HK-2 (cell line): Measurements from ENCODE around the gene CHSY3.

Experiments
- DNase-seq: peaks from one replicate; pipeline ENCODE4 v3.0.0-alpha.2; 2018; ENCODE audit not compliant: unreplicated experiment

The CHSY3 gene

GRCh38 chr5:130092991-130093390 is 188.7 kb downstream of the CHSY3 start:
- no peak for DNase-seq

DNA sequence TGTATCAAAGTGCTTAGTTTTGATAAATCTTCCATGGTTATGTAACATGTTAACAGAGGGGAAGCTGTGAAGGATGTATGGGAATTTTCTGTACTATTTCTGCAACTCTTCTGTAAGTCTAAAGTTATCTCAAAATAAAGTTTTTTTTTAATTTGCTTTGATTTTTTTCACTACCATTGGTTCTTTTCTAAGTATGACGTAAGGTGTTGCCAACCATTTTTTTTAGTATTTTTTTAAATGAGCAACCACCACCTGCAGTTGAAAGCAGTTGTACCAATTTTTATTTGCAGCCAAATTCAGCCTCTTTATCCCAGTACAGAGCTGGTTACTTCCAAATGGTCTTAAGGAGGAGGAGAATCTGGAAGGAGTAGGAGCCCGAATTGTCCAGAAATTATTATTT is 192.2 kb downstream of the CHSY3 start:
- no peak for DNase-seq

GRCh38 chr5:130099008-130099407 is 194.7 kb downstream of the CHSY3 start:
- DNase-seq: no peak

DNA sequence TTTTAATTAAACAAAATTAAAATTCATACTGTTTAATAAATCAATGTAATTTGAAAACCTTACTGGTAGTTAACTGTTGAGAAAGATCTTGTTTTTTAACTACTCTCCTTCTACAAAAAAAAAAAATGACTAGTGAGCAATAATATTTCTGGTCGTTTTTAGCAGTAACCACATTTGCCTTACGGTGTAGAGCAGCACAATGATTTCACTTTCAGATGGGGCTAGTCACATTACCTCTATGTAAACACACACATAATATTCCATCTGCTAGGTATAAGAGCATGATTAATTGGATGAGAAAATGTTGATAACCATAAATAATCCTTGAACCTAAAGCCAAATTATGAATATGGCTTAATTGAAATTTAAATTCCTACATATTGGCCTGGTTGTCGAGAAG is 198.1 kb downstream of the CHSY3 start:
- no peak for DNase-seq

DNA sequence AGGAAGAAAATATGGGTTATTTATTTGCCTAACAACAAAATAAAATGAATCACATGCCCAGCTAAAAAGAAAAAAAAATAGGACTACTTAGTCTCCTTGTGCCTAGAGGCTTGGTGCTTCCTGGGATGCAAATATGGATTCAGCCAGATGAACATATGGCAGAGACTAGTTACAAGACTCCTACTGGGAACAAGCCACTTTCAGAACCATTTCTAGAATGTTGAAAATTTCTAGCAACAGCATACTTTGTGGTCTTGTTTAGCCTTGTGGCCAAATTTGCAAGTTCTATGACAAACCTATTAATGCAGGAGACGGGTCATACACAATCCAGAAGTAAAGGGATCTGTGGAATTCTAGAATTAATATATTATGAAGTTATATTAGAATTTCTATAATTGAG is 198.7 kb downstream of the CHSY3 start:
- no peak for DNase-seq

DNA sequence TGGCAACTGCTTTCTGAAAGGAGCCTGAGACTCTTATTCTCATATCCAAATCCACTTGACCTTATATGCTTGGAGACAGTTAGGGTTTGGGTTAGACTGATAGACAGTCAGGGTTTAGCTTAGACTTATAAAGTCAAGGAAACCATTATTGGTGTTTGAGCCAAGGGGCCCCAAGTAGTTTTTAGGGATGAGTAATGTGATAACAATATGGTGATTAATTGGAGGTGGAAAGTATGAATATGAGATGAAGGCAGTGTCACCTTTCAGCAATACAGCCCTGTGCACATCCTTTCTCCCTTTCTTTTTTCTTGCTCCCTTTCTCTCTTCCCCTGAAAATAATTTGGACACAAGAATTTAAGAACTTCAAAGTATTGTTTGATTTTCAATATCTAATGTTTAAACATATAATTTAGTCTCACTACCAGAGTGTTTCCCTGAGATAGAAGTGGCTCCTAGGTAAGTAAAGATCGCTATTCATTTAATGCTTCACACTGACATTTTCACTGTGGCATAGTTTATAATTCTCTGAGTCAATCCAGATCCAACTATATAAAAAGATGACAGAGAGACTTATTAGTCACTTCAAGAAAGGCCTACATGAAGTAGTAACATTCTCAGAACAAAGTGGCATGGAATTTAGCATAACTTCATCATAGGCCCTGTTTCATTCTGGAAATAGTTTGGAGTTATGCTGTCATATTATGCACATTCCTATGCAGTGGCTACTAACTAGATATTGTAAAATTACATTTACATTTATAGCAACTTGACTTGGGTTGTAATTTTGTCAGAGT is 200.8 kb downstream of the CHSY3 start:
- no peak for DNase-seq

DNA sequence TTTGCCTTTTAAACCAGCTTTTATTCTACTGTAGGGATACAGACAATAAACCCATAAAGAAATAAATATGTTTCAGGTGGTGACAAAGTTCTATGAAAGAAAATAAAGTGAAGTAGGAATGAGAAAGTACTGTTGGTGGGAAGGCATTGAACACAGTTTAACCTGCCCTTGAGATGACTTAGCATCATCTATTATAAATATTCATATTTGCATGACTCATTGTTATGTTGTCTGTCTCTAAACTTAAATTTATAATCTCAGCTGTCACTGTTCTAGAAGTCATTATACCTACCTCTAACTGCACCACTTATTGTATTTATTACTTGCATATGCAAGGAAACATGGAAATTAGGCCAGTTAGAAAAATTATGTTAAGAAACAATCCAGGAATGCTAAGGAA is 202.2 kb downstream of the CHSY3 start:
- no peak for DNase-seq

GRCh38 chr5:130109152-130109551 is 204.9 kb downstream of the CHSY3 start:
- DNase-seq: no peak

- DNase-seq: no peak
These were observed 206.1 kb downstream of the CHSY3 start for GRCh38 chr5:130110328-130110727.

- no peak for DNase-seq
These were observed 207.5 kb downstream of the CHSY3 start for GRCh38 chr5:130111746-130112145.

GRCh38 chr5:130112246-130112645 is 208.0 kb downstream of the CHSY3 start:
- no peak for DNase-seq

DNA sequence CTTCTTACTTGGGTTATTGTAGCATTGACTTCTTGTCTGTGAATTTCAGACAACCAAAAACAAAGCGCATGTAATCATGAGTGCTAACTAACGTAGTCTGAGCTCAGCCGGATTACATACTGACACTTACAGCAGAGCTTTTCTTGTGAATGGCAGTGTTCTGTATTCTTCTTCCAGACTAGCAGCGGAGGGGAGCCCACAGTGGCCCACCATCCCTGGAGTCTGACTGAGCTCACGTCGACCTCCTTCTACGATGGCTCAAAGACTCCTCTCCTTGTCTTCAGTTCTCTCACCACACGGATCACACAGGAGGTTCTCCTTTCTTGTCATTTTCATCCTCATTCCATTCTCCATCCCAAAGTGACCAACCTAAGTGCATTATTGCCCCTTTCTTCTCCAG is 211.4 kb downstream of the CHSY3 start:
- DNase-seq: no peak

DNA sequence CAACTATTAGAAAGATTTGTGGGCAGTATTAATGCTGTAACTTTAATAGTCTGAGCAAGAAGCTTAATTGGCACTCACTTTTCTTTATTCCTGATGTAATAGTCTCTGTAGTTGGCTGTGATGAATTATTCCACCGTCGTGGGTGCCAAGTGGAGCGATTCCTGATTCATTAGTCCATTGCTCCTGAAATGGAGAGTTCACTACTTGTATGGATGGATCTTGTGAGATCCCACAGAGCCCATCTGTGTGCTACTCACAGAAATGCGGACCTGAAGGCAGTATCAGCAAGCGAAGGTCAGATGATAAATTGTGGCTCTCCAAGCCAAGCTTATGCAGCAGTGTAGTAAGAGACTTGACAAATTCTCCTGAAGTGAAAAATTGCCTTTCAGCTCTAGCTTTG is 212.2 kb downstream of the CHSY3 start:
- no peak for DNase-seq

DNA sequence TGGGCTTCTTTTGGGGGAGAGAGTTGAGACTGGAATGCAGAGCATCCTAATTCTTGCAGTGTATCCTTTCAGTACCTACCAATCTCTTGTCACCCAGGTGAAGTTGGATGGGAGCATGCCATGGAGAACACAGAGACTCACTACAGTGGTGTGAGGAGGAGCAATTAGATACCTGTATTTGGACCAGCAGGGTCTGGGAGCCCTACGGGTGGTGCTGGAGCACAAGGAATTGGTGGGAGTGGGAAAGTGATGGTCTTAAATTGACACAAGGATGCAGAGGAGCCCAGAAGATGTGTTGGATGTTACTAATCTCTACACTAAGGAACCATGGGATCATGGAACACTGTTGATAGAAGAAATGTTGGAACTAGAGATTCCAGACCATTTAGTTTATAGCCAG is 212.7 kb downstream of the CHSY3 start:
- DNase-seq: no peak

DNA sequence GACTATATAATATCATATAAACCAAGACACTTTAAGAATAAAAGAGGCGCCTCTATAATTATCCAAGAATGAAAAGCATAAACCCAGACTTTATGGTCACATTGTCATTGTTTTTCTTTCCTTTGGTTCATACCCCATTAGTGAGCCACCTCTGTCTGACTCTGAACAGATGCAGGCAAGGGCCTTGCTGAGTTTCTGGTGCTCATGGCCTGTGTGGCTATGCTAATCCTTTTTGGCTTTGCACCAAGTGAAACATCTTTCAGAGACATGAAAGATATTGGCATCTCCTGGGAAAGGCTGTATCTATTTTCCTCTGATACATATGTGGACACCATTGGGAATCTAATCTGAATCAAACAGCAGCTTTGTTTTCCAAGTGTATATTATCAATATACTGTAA is 222.5 kb downstream of the CHSY3 start:
- no peak for DNase-seq

GRCh38 chr5:130135506-130135905 is 231.2 kb downstream of the CHSY3 start:
- DNase-seq: no peak

- DNase-seq: no peak
These were observed 232.0 kb downstream of the CHSY3 start for GRCh38 chr5:130136300-130136699.

- no peak for DNase-seq
These were observed 233.4 kb downstream of the CHSY3 start for GRCh38 chr5:130137681-130138080.

DNA sequence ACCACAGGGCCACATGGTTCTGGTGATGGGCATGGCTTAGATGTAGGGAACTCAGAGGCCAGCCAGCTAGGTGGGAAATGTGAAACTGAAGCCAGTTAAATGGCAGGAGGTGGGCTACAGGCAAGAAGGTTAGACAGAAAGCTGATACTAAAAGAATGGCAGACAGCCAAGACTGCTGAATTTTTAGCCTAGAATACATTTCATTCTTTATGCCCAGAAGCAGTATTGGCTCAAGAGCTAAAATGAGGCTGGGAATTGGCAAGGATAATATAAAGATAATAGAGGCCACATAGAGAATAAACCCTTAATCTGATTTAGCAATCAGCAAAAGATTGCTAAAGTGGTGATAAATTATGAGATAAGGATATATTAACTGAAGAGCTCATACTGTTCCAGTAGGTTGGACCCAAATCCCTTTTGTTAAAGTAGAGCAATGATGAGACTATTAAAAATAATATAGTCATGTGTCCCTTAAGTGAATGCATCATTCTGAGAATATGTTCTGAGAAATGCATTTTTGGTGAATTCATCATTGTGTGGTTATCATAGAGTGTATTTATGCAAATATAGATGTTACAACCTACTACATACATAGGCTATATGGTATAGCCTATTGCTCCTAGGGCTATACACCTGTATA is 234.3 kb downstream of the CHSY3 start:
- no peak for DNase-seq

DNA sequence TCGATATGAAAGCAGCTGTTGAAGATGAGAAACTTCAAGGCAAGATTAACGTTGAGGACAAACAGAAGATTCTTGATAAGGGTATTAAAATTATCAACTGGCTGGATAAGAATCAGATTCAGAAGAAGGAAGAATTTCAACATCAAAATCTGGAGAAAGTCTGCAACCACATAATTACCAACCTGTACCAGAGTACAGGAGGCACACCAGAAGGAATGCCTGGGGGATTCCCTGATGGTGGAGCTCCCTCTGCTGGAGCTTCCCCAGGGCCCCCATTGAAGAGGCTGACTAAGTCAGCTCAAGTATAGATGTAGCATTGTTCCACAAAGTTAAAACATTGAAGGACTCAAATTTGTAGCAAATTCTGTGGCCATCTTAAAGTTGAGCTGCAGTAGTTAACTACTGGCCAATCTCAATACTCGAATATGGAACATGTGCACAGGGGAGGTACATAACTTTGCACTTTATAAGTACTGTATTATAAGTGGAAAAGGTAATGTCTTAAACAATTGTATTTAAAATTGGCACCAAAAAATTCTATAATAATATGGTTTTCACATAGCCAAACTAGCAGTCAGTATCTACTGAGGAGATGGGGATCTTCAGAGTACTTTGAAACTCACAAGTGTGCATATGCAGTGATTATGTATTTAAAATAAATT is 237.5 kb downstream of the CHSY3 start:
- peak; percentile 24 for DNase-seq

DNA sequence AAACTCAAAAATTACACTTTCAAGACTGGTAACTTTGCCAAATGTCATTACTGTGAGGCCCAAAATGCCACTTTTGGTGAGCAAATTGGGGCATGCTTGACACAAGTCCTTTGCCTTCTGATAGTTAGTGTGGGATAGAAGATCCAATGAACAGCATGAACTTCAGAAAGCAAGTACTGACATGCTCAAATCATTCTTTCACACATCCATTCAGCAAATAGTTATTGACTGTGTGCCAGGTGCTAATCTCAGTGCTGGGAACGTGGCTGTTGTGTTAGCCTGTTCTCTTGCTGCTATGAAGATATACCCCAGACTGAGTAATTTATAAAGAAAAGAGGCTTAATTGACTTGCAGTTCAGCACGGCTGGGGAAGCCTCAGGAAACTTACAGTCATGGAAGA is 247.0 kb downstream of the CHSY3 start:
- DNase-seq: no peak

GRCh38 chr5:130155345-130156011 is 251.2 kb downstream of the CHSY3 start:
- no peak for DNase-seq

- no peak for DNase-seq
These were observed 253.8 kb downstream of the CHSY3 start for GRCh38 chr5:130158036-130158435.
